Effector CD8-positive, alpha-beta T cell (primary cell): ENCODE measurements around the gene FXR1.
"Not testable (repeated sequence)": the region's sequence is repeated elsewhere in the genome, so short reads cannot be mapped to it uniquely, and the experiment has no call there.

Experiments
- DNase-seq: peaks from one replicate; lab custom pipeline; 2025; lab: John Stamatoyannopoulos, UW
- total RNA-seq, 4 experiments: gene quantifications; one replicate each; lab custom pipeline; 2026; lab: John Stamatoyannopoulos, UW

FXR1 gene
- total RNA-seq: 139 to 156 (median 146) reads per million in 4 experiments

DNA sequence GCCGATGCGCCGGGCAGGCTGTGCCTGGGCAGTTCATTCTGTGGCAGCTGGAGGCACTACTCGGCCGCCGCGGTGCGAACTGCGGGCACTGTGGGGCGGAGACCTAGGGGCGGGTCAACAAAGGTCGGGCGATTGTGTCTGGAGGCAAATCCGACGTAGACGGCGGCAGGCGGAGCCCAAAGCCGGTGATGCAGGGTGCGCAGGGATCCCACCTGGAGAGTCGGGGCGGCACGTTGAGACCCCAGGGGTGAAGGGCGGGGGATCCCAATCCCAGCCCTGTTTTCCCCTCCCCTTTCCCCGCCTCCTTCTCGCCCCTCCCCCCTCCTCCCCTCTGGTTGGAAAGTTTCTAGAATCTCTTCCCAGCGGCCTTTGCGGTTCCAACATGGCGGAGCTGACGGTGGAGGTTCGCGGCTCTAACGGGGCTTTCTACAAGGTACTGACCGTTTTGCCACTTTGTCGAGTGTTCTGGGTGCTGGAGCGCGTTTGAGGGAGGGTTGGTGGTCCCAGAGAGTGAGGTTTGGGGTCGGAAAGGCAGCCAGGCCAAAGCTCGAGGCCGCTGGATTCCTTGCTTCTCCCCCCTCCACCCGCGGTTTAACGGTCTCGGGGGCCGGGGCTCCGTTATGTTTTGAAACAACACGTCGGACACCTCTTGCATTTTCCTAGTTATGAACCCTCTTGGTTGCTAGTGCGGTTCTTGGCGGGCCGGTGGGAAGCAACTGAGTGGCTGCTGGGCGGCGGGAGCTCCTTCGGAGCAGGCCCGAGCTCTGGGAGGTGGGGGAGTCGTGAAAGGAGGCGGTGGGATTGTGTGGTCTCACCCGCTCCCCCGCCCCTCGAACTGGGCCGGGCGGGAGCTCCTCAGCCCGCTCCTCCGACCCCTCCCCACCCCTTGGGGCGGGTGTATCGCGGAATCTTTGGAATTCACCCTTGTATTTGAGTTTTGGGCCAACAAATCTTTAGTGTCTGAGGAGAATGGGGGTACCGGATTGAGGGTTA, at the start of gene FXR1:
FXR1 (plus strand) TSS at position 367 of the 993 bp plus-strand sequence; CDS start at position 383, 16 bp downstream.
- DNase-seq: peak; percentile 89

DNA sequence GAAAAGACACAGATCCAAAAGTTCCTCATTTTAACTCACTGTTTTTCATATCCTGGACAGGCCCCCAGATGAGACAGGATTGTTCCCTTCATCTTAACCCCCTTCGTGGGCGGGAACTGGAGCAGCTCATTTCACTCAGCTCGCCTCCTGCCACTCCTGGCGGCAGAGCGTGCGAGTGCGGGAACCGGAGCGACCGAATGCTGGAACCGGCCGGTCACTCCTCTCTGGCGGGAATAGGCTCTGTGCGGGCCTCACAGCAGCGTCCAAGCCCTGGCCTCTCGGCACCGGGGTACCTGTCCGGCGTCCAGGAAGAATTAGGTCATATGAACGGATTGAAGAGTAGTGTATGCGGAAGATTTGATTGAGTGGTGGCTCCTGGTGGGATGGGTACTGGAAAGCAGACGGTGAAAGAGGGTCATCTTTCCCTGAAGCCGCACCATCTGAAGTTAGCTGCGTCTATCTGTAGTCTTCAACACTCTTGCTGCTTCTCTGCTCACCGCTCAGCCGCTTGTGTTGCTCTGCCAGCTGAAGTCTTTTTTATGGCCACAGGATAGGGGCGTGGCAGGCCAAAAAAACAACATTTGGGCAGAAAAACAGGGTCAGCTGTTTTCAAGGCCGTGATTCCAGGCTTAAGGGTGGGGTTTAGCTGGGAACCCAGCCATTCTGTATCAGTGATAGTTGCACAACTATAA, 42.3 kb upstream of the FXR1 start:
- no peak for DNase-seq

DNA sequence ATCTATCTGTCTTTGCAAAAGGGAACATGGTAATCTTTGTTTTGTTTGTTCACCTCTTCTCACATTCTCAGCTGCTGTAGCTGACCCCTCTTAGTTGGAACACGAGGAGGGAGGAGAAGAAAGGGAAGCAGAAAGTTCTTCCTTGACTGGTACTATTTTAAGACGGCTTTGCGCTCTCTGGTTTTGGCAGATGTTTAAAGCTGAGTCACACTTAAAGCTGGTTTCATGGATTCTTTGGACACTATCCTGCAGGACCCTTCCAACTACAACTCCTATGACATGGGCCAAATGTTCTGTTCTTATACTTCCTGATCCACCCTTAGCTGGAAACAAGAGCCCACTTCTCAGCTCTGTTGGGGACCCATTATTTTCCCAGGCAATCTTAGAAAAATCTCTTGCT, 40.6 kb upstream of the FXR1 start:
- no peak for DNase-seq

DNA sequence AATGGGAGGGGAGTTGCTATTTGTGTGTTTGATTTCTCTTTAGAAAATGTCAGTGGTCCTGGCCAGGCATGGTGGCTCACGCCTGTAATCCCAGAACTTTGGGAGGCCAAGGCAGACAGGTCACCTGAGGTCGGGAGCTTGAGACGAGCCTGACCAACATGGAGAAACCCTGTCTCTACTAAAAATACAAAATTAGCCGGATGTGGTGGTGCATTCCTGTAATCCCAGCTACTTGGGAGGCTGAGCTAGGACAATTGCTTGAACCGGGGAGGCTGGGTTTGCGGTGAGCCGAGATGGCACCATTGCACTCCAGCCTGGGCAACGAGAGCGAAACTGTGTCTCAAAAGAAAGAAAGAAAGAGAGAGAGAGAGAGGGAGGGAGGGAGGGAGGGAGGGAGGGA, 40.0 kb upstream of the FXR1 start:
- not testable (repeated sequence) for DNase-seq

DNA sequence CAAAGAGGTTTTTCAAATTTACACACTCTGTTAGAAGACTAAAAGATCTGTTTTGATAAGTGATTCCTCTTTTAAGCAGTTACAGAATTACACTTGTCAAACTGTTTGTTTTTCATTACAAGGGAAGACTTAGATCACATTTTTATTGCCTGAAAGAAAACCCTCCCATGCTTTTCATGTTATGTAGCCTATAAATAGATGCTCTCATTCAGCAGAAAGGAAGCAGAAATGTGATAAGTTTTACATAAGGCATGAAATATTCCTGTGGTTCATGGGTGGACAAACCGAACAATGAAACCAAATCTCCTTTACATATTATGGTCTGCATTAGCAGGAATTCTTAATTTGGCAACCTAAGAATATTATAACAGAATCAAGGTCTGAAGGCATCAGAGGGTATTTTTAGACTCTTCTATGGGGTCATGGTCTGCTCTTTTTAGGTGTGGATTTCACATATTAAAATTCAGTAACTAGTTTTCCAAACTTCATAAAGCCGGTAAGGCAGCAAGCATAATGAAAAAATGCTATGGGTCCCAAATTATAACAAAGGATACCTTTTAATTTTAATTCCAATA, 37.3 kb upstream of the FXR1 start:
- DNase-seq: no peak

DNA sequence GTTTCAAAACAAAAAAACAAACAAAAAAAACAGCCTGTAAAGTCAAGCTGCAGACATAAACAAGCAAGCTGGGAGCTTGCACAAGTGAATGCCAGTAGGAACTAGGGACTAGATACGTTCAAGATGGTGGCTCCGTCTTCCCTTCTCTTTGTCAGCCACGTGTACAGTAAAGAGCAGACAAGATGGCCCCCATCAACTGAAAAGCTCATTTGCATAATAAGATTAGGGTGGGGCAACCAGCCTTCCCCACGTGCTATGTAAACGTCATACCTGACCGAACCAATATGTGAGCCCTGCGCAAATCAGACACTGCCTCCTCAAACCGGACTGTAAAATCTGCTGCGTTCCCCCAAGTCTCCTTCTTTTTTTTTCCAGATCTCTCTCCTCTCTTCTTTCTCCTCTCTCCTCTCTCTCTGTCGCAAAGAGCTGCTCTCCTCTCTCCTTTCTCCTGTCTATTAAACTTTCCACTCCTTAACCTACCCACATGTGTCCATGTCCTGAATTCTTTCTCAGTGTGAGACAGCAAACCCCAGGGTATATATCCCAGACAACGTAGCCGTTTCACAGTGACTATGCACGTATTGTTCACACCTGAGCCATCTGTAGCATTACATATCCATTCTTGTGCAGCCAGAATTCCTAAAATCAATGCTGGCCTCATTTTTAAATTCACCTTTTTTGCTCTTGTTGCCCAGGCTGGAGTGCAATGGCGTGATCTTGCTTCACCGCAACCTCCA, 31.2 kb upstream of the FXR1 start:
- no peak for DNase-seq

DNA sequence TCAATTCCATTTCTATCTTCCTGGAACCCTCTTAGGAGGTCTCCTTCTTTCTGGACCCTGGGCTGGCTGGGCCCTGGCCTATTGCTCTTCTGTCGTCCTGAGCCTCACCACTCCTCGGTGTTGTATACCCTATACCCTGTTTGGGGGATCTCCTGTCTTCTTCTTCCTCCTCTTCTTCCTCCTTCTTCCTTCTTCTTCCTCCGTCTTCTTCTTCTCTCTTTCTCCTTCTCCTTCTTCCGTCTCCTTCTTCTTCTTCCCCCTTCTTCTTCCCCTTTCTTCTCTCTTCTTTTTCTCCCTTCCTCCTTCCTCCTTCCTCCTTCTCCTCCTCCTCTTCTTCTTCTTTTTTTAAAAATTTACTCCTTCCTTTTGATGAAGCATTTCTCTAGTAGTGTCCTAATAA, 30.4 kb upstream of the FXR1 start:
- DNase-seq: no peak

DNA sequence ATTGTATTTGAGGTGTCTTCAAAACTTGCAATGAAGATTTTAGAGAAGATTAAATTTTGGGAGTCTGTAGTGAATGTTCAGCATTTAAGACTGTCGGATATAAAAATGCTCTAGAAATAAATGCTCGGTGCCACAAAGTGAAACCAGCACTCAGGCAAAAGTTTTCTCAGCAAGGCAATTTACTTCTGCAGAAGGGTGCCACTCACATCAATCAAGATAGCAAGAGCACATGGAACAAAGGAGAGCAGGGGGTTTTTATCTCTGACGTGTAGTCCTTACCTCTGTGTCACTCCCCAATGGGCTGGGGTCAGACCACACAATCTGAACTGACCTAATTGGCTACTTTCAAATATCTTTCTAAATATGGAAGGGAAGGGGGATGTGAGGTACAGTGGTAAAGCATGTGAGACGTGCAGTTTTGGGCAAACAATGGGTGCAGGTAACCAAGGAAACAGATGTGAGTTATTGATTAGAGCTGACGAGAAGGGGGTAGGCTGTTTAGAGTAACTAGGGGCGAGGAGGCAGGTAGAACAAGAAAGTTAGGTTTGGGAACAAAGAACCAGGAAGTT, 23.4 kb upstream of the FXR1 start:
- no peak for DNase-seq

DNA sequence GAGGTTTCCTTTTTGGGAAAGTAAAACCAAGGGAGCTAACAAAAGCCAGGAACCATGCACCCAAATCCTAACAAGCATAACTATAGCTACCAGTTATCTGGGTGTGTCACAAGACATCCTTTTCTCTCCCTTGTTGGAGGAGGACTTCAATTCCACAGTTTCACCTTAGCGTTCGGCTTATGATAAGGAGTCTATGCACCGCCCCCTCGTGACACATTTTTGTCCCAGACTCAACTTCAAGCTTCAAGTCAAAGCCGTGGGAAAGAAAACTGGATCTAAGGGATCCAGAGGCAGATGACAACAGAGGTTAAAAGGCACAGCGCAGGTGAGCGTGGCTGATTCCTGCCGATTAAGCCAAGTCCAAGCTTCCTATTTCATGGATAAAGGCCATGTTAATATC, 13.9 kb upstream of the FXR1 start:
- no peak for DNase-seq

DNA sequence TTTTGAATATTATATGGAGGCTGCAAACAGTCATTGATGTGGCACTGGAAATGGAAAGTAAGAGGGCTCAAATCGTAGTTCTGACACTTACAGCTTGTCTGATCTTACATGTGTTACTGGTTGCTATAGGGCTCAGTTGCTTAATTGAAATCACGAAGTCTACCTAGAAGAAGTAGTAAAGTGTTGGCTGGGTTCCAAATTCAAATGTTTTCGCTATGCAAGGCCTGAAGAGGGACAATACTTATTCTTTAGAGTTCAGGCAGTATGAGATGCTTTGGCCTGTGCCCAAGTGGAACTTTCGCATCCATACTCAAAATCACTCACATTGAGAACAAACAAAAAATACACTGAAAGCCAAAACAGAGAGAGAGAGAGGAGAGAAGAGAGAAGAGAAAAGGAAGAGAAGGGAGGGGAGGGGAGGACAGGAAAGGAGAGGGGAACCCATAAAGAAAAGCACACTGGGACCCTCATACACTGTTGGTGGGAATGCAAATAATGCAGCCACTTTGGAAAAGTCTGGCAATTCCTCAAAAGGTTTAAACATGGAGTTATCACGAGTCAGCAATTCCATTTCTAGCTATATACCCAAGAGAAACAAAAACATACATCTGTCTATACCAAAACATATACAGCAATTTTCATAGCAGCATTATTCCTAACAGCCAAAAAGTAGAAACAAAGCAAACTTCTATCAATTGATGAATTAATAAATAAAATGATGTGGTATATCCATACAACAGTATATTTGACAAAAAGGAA, 2.9 kb upstream of the FXR1 start:
- no peak for DNase-seq

DNA sequence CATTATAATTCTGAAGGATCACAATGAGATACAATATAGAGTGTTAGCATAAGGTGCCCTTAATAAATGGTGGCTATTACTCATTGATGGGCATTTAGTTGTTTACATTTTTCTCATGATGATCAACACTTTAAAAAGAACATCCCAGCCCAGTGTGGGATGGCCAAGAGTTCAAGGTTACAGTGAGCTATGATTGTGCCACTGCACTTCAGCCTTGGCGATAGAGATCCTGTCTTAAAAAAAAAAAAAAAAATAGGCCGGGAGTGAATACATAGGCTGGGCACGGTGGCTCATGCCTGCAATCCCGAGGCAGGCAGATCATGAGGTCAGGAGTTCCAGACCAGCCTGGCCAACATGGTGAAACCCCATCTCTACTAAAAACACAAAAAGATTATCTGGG, 1.6 kb upstream of the FXR1 start:
- no peak for DNase-seq

DNA sequence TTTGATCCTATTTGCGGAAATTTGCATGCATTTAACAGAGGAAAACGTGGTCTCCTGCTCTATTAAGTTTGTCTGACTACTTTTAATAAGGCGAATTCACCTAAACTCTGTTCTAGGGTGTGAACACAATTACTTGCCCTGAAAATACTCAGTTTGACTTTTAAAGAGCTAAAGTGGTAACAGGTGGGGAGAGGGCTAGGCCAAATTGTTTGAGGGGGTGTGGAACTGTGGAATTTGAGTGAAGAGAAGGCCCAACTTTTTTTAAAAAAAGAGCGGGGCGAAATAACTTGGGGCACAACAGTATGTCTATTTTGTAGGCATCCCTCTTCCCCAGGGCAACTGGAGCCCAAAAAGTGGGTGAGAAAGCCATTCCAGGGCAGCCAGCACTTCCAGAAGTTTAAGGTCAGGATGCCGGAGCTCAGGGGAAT, 580 bp upstream of the FXR1 start:
- no peak for DNase-seq

DNA sequence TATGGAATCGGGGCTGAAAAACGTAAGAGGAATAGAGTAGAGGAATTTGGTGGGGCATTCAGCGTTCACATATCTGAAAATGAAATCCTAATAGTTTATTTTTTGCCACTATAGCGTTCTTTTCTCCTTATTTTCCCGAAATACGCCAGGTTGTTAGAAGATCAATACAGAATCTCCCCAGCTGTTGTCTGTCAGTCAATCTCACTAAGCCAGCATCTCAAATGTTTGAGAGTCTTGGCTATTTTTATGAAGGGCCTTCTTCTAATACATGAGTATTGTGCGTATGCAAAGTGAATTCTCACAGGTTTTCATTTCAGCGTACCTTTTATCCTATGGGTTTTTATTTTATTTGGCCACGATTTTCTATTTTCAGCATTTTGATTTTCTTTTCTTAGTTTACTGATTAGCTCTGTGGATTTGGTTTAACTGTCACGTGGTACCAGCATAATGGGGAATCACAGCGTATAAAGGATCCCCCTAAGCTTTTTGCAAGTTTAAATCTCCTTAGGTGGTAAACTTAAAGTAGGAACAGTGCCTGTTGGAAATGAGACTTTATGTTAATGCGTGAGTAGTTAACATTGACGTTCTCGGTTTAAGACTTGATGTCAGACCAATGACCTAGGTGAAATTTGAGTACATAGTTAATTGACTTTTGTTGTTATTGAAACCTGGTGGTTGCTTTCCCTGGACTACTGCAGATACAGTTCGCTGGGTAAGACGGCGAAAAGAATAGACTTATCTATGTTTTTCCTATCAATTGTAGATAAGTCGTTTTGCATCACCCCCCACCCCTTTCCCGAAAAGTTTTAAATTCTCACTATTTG, 1.3 kb downstream of the FXR1 start:
- DNase-seq: no peak

DNA sequence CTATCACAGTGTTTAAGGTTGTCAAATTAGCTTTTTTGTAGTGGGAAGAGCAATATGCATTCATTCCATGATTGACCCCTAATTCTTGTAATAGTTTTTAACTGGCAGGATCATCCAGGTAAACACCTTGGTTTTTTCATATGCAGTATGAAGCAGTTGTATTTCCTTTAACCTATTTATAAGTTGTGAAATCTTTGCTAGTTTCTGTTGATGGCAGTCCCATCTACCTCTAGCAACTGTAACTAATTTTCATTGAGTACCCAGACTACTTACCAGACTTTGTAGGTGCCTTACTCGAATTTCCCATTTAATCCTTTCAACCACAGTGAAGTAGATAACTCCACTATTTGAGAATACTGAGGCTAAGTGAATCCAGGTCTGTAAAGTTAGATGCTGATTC, 6.1 kb downstream of the FXR1 start:
- no peak for DNase-seq

DNA sequence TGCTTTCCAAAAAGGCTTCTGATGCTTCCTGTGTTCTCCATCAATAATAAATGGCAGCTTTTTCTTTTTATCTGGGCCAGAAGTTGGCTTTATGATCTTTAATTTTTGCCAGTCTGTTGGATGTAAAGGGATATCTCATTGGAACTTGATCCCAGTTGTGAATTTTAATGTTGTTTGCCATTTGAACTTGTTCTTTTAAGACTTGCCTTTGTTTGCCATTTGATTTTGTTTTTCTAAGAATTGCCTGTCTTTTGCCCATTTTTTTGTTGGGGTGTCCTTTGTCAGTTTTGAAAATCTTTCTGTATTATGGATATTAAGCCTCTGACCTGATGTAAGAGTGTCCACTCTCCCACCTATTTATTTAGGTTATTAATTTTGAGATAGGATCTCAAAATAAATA, 9.8 kb downstream of the FXR1 start:
- DNase-seq: no peak

DNA sequence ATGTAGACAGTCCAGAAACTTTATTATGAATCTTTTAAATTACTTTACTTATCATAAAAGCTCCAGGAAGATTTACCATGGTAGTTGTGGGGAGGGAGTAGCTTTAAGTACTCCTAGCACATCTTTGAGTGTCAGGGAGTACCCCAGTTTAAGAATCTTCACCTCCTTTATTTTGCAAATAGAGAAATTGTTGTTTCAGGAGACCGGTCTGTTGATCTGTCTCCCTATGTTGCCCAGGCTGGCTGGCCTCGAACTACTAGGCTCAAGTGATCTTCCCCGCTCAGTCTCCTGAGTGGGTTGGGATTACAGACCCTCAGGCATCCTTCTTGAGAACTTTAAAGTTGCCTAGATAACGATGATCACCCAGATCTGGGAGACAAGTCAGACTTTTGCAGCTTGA, 11.1 kb downstream of the FXR1 start:
- DNase-seq: no peak

DNA sequence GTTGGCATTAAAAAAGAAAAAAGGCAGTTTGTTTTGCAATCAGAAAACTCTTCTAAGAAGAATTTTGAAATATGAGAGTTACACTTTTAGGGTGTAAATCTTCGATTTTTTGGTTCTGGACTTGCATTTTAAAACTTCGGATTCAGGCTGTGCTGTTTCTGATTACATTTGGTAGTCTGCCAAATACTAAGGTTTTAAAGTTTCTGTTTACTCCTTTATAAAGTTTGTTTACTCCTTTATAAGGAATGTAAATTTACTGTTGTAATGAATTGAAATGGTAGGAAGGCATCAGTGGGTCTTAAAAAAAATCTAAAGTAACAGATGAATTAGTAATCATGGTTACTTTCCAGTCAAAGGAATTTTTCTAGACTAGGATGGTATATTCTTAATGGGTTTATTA, 14.1 kb downstream of the FXR1 start:
- DNase-seq: no peak

DNA sequence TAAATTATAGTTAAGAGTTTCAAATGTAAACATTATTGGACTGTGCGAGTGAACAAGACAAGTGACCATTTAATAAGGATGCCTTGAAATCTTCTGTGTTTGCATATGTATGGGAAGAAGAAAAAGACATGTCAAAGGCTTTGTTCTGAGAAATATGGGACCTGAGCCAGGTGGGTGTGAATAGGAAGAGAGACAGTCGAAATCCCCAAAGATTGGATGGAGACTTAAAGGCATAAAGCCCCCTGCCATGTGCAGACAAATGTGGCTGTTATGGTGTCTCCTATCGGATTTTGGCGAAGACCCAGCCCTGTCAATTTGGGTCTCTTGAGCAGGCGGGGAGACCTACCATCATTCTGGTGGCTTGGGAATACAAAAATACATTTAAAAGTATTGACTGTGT, 16.9 kb downstream of the FXR1 start:
- DNase-seq: no peak

DNA sequence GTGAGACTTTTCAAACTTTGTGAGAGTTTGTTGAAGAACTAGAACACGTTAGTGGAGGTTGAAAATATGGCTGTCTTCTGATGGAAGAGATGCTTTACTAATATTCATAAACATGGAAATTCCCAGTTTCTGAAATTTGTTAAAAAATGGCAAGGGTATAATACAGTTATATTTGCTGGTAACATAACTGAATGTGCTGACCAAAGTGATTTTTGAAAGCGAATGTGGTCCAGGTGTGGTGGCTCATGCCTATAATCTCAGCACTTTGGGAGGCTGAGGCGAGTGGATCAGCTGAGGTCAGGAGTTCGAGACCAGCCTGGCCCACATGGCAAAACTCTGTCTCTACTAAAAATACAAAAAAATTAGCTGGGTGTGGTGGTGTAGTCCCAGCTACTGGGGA, 18.1 kb downstream of the FXR1 start:
- no peak for DNase-seq

DNA sequence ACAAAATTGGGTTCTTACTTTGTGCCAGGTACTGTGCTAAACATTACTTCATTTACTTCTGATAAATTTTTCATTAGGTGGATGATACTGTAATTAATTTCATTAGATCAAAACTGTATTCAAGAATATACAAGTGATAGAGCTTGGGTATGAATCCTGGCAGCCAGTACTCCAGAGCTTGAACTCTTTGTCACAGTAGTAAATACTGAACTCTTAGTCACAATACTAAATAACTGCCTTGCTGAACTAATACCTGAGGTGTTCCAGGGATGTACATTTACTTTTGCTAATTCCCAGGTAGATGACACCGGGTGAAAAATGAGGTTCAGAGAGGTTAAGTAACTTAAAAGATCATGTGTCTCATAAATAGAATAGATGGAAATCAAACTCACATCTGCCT, 20.3 kb downstream of the FXR1 start:
- no peak for DNase-seq
